GM18498 (cell line): ENCODE results near the gene MYO1B.

ENCODE experiments used
- ATAC-seq: cut with Tn5 transposase; IDR thresholded peaks from one replicate; pipeline ENCODE4 v1.9.1; 2021; ENCODE audit warnings: mild to moderate bottlenecking, moderate library complexity; ENCODE audit not compliant: unreplicated experiment

The MYO1B gene

GRCh38 chr2:191396794-191397193 lies 151.6 kb downstream of the MYO1B start:
- ATAC-seq, result no peak

- no peak for ATAC-seq
These were observed 154.4 kb downstream of the MYO1B start for GRCh38 chr2:191399601-191400000.

- ATAC-seq, result no peak
These were observed 156.1 kb downstream of the MYO1B start for GRCh38 chr2:191401287-191401686.

- ATAC-seq, result no peak
These were observed 157.9 kb downstream of the MYO1B start for GRCh38 chr2:191402966-191403565.

GRCh38 chr2:191404568-191404991 lies 159.4 kb downstream of the MYO1B start:
- no peak for ATAC-seq

- no peak for ATAC-seq
These were observed 160.3 kb downstream of the MYO1B start for GRCh38 chr2:191405546-191405945.

- no peak for ATAC-seq
These were observed 165.6 kb downstream of the MYO1B start for GRCh38 chr2:191410646-191411436.

GRCh38 chr2:191411472-191411871 lies 166.3 kb downstream of the MYO1B start:
- ATAC-seq, result no peak

GRCh38 chr2:191412353-191412752 lies 167.1 kb downstream of the MYO1B start:
- ATAC-seq, result no peak

- ATAC-seq, result no peak
These were observed 169.9 kb downstream of the MYO1B start for GRCh38 chr2:191415101-191415500.

GRCh38 chr2:191415858-191416257 lies 170.7 kb downstream of the MYO1B start:
- ATAC-seq, result no peak

- no peak for ATAC-seq
These were observed 172.5 kb downstream of the MYO1B start for GRCh38 chr2:191417746-191418145.

GRCh38 chr2:191421950-191422349 lies 176.7 kb downstream of the MYO1B start:
- ATAC-seq, result no peak

GRCh38 chr2:191427031-191427430 lies 181.8 kb downstream of the MYO1B start:
- ATAC-seq, result no peak

- no peak for ATAC-seq
These were observed 182.9 kb downstream of the MYO1B start for GRCh38 chr2:191428141-191428540.

GRCh38 chr2:191430476-191430875 lies 185.3 kb downstream of the MYO1B start:
- ATAC-seq, result no peak

- no peak for ATAC-seq
These were observed 186.9 kb downstream of the MYO1B start for GRCh38 chr2:191432121-191432520.

GRCh38 chr2:191434072-191434471 lies 188.9 kb downstream of the MYO1B start:
- no peak for ATAC-seq

GRCh38 chr2:191435141-191435540 lies 189.9 kb downstream of the MYO1B start:
- no peak for ATAC-seq

GRCh38 chr2:191436368-191437055 lies 191.3 kb downstream of the MYO1B start:
- no peak for ATAC-seq

- ATAC-seq, result no peak
These were observed 194.3 kb downstream of the MYO1B start for GRCh38 chr2:191439481-191439880.
